Peyer's patch (tissue), 4 donors: ENCODE results near the gene ZNF483.

Source experiments
- CTCF ChIP-seq, 6 experiments: fragments of 450-650 bp in 4 of 6; fragments of 200-600 bp in 2 of 6; sonication (generic) in 1 of 6; IDR thresholded peaks; one replicate each; pipeline ENCODE4 v1.5.1; 2017 to 2019; ENCODE audit warnings: antibody characterized with exemption in 6 of 6, mild to moderate bottlenecking in 3 of 6, moderate library complexity in 1 of 6
- POLR2A ChIP-seq, 2 donors: fragments of 450-650 bp; IDR thresholded peaks; one replicate each; pipeline ENCODE4 v1.5.1; 2017; ENCODE audit warnings: antibody characterized with exemption in 2 of 2, mild to moderate bottlenecking in 2 of 2, moderate library complexity in 2 of 2

GRCh38 chr9:111483858-111484571 lies 41.0 kb upstream of the ZNF483 start, which contains the start of gene ECPAS:
- TF ChIP-seq CTCF (IDR thresholded peaks at IDR 0.05), result peak in 2 of 6 experiments; percentile 16 to 29
- peak; percentile 41 to 60 for TF ChIP-seq POLR2A (IDR thresholded peaks at IDR 0.05)
